GM04504 (cell line): Measurements from ENCODE around the gene AFG1L.

Source experiments
- DNase-seq: peaks from one replicate; pipeline ENCODE4 v3.0.0-alpha.2; 2012; ENCODE audit warnings: low read depth

The AFG1L gene

GRCh38 chr6:108453601-108454185 lies 158.8 kb downstream of the AFG1L start:
- DNase-seq: no peak

GRCh38 chr6:108454356-108454755 lies 159.5 kb downstream of the AFG1L start:
- DNase-seq: no peak

GRCh38 chr6:108455688-108456087 lies 160.8 kb downstream of the AFG1L start:
- DNase-seq: no peak

- DNase-seq: no peak
These were observed 168.9 kb downstream of the AFG1L start for GRCh38 chr6:108463784-108464183.

GRCh38 chr6:108464418-108465097 lies 169.7 kb downstream of the AFG1L start:
- DNase-seq: no peak

- no peak for DNase-seq
These were observed 170.2 kb downstream of the AFG1L start for GRCh38 chr6:108465098-108465495.

- no peak for DNase-seq
These were observed 173.5 kb downstream of the AFG1L start for GRCh38 chr6:108468346-108468745.

- DNase-seq: no peak
These were observed 174.5 kb downstream of the AFG1L start for GRCh38 chr6:108469316-108469715.

GRCh38 chr6:108473197-108473596 lies 178.3 kb downstream of the AFG1L start:
- DNase-seq: no peak

GRCh38 chr6:108476376-108476775 lies 181.5 kb downstream of the AFG1L start:
- no peak for DNase-seq

- DNase-seq: no peak
These were observed 182.1 kb downstream of the AFG1L start for GRCh38 chr6:108476847-108477430.

GRCh38 chr6:108482559-108482958 lies 187.7 kb downstream of the AFG1L start:
- no peak for DNase-seq

GRCh38 chr6:108484016-108484415 lies 189.2 kb downstream of the AFG1L start:
- DNase-seq: no peak

- no peak for DNase-seq
These were observed 194.8 kb downstream of the AFG1L start for GRCh38 chr6:108489699-108490098.

- DNase-seq: peak; percentile 17
These were observed 197.4 kb downstream of the AFG1L start for GRCh38 chr6:108492131-108492766.

GRCh38 chr6:108494434-108494833 lies 199.6 kb downstream of the AFG1L start:
- DNase-seq: no peak

- no peak for DNase-seq
These were observed 203.0 kb downstream of the AFG1L start for GRCh38 chr6:108497883-108498282.

- no peak for DNase-seq
These were observed 206.7 kb downstream of the AFG1L start for GRCh38 chr6:108501559-108501958.

- DNase-seq: no peak
These were observed 208.0 kb downstream of the AFG1L start for GRCh38 chr6:108502832-108503231.

- DNase-seq: no peak
These were observed 212.5 kb downstream of the AFG1L start for GRCh38 chr6:108507316-108507715.

- no peak for DNase-seq
These were observed 215.8 kb downstream of the AFG1L start for GRCh38 chr6:108510461-108511319.
